Tibial nerve (tissue), 3 donors: ENCODE data around the gene ADAMTS12.

ENCODE experiments used
- POLR2A ChIP-seq, 2 donors: fragments of 450-650 bp; IDR thresholded peaks; one replicate each; pipeline ENCODE4 v1.6.1; 2017; ENCODE audit warnings: antibody characterized with exemption in 2 of 2, mild to moderate bottlenecking in 2 of 2, moderate library complexity in 2 of 2
- TF ChIP-seq, protein P1 (sequence below), 5 experiments: fragments of 200-600 bp in 3 of 5; fragments of 450-650 bp in 2 of 5; sonication (generic) in 3 of 5; IDR thresholded peaks; one replicate each; pipeline ENCODE4 v1.5.1; 2016 to 2019; ENCODE audit warnings: antibody characterized with exemption in 5 of 5, mild to moderate bottlenecking in 3 of 5, moderate library complexity in 2 of 5

- TF ChIP-seq, protein P1, sequence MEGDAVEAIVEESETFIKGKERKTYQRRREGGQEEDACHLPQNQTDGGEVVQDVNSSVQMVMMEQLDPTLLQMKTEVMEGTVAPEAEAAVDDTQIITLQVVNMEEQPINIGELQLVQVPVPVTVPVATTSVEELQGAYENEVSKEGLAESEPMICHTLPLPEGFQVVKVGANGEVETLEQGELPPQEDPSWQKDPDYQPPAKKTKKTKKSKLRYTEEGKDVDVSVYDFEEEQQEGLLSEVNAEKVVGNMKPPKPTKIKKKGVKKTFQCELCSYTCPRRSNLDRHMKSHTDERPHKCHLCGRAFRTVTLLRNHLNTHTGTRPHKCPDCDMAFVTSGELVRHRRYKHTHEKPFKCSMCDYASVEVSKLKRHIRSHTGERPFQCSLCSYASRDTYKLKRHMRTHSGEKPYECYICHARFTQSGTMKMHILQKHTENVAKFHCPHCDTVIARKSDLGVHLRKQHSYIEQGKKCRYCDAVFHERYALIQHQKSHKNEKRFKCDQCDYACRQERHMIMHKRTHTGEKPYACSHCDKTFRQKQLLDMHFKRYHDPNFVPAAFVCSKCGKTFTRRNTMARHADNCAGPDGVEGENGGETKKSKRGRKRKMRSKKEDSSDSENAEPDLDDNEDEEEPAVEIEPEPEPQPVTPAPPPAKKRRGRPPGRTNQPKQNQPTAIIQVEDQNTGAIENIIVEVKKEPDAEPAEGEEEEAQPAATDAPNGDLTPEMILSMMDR (IDR thresholded peaks at IDR 0.05), result no peak
- no peak for TF ChIP-seq POLR2A (IDR thresholded peaks at IDR 0.05)
These were observed 355.0 kb downstream of the ADAMTS12 start for GRCh38 chr5:33536802-33537201.
